NCI-H526 treated with DMSO at 0.1 percent for 48 hours (cell line): ENCODE results near the gene SSRP1.
"Not testable (repeated sequence)": the region's sequence is repeated elsewhere in the genome, so short reads cannot be mapped to it uniquely, and the experiment has no call there.

ENCODE experiments used
- DNase-seq: peaks from one replicate; lab custom pipeline; 2025; lab: John Stamatoyannopoulos, UW

Gene SSRP1

GRCh38 chr11:57335343-57336110 lies at the start of gene SSRP1:
Gene SSRP1, minus strand, starts transcription at chr11:57335892. Its CDS starts 771 bp downstream, at chr11:57335121.
- peak; percentile 80 for DNase-seq

GRCh38 chr11:57380975-57381374 lies 45.3 kb upstream of the SSRP1 start, which contains the start of gene PRG3:
Gene PRG3, minus strand, starts transcription at chr11:57381150. Its CDS starts 442 bp downstream, at chr11:57380708.
- DNase-seq = no peak

GRCh38 chr11:57379732-57380131 lies 44.0 kb upstream of the SSRP1 start:
- DNase-seq = no peak

GRCh38 chr11:57378186-57378585 lies 42.5 kb upstream of the SSRP1 start:
- DNase-seq = no peak

GRCh38 chr11:57377107-57377506 lies 41.4 kb upstream of the SSRP1 start:
- DNase-seq = no peak

- no peak for DNase-seq
Measured at GRCh38 chr11:57376095-57377090, 40.7 kb upstream of the SSRP1 start.

GRCh38 chr11:57375490-57375889 lies 39.8 kb upstream of the SSRP1 start:
- DNase-seq = no peak

- DNase-seq = no peak
Measured at GRCh38 chr11:57374966-57375365, 39.3 kb upstream of the SSRP1 start.

- no peak for DNase-seq
Measured at GRCh38 chr11:57373146-57373545, 37.5 kb upstream of the SSRP1 start.

- no peak for DNase-seq
Measured at GRCh38 chr11:57370941-57371340, 35.2 kb upstream of the SSRP1 start.

GRCh38 chr11:57370251-57370650 lies 34.6 kb upstream of the SSRP1 start:
- DNase-seq = no peak

- DNase-seq = no peak
Measured at GRCh38 chr11:57368845-57369232, 33.1 kb upstream of the SSRP1 start.

GRCh38 chr11:57368106-57368844 lies 32.6 kb upstream of the SSRP1 start:
- DNase-seq = no peak

- no peak for DNase-seq
Measured at GRCh38 chr11:57364851-57365660, 29.4 kb upstream of the SSRP1 start.

- DNase-seq = no peak
Measured at GRCh38 chr11:57363131-57364080, 27.7 kb upstream of the SSRP1 start.

GRCh38 chr11:57361926-57362325 lies 26.2 kb upstream of the SSRP1 start:
- DNase-seq = no peak

GRCh38 chr11:57361420-57361819 lies 25.7 kb upstream of the SSRP1 start:
- not testable (repeated sequence) for DNase-seq

GRCh38 chr11:57360991-57361390 lies 25.3 kb upstream of the SSRP1 start:
- DNase-seq = no peak

GRCh38 chr11:57359896-57360690 lies 24.4 kb upstream of the SSRP1 start:
- no peak for DNase-seq
